ENCODE measurements around the gene VRTN. TPM values are rescaled to one million over a fixed set of nuclear protein-coding genes. Genes with fewer than 3 reads are reported as not detected.

VRTN gene
- total RNA-seq, 2 experiments from 2014 or later: not detected

DNA sequence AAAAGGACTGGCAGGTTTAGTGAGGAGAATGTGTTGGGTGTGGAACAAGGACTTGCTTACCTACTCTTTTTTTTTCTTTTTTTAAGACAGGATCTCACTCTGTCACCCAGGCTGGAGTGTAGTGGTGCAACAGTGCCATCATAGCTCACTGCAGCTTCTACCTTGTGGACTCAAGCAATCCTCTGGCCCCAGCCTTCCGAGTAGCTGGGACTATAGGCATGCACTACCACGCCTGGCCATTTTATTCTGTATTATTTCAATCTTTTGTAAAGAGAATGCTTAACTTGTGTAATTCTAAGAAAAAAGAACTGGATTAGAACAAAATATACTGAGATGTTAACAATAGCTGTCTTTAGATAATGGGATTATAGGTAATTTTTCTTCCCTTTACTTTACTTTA, 1.9 kb upstream of the VRTN start:
- Mint-ChIP-seq H3K27me3 (peaks cover 14% of the 10 kb centered on the region), H3K36me3 (ENCODE audit: low read depth) (no peaks in the 10 kb centered on the region), H3K9me3 (no peaks in the 10 kb centered on the region), H3K4me3 (no peak overlapping the region), H3K4me1 (ENCODE audit: low read depth) (no peaks in the 10 kb centered on the region), H3K27ac (no peak overlapping the region)
- Histone ChIP-seq H3K4me1 (ENCODE audit: insufficient read depth, low read length) (no peaks in the 10 kb centered on the region), H3K27ac (ENCODE audit: low read depth in 1 of 2, low read length in 2 of 2) (no peak overlapping the region), H3K36me3 (ENCODE audit: insufficient read depth, low read length) (no peaks in the 10 kb centered on the region), H3K9me3 (ENCODE audit: control insufficient read depth in 1 of 2, insufficient read depth in 1 of 2, low read length in 2 of 2) (no peaks in the 10 kb centered on the region), H3K4me3 (ENCODE audit: low read length) (no peak overlapping the region), H3K27me3 (ENCODE audit: control insufficient read depth in 1 of 2, insufficient read depth in 2 of 2, low read length in 2 of 2) (peaks cover 0 to 4% of the 10 kb centered on the region in 2 experiments)
- DNase-seq: no peak
- ATAC-seq (ENCODE audit: poor library complexity): no peak
- TF ChIP-seq, protein P1, sequence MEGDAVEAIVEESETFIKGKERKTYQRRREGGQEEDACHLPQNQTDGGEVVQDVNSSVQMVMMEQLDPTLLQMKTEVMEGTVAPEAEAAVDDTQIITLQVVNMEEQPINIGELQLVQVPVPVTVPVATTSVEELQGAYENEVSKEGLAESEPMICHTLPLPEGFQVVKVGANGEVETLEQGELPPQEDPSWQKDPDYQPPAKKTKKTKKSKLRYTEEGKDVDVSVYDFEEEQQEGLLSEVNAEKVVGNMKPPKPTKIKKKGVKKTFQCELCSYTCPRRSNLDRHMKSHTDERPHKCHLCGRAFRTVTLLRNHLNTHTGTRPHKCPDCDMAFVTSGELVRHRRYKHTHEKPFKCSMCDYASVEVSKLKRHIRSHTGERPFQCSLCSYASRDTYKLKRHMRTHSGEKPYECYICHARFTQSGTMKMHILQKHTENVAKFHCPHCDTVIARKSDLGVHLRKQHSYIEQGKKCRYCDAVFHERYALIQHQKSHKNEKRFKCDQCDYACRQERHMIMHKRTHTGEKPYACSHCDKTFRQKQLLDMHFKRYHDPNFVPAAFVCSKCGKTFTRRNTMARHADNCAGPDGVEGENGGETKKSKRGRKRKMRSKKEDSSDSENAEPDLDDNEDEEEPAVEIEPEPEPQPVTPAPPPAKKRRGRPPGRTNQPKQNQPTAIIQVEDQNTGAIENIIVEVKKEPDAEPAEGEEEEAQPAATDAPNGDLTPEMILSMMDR (IDR thresholded peaks at IDR 0.05): no peak
- ChIA-PET POLR2A (no interaction called here), CTCF (no interaction called here)
- intact Hi-C loops (cut with DNase I, micrococcal nuclease): no loop called here

DNA sequence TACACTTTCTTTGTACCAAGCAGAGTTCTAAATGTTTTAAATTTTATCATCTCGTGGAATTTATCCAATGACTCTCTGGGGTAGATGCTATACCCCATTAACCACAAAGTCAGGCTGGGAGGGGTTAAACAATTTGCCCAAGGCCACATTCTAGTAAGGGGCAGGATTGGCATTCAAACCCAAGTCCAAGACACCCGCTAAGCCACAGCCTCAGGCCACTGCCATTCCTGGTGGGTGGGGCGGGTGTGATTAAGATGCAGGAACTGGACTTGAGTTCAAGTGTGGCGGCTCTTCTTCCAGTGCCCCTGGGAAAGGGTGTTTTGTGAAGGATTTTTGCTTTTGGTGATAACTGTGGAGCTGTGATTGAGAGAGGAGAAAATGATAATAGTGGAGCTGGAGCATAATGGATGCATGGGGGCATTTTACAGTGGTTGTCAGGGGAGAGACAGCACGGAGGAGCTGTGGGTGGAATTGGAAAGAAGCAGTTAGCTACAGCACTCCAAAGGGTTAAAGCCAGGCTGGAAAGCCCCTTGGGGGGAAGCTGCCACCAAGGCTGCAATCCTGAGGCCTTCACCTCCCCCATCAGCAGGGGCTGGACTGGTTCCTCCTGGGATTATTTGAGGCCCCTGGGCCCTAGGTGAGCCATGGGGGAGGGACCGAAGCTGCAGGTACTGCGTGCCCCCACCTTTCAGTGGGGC, 1.0 kb upstream of the VRTN start:
- no peaks in the 10 kb centered on the region for H3K36me3 ChIP-seq (ENCODE audit: insufficient read depth, low read length)
- ChIA-PET POLR2A (no interaction called here), CTCF (no interaction called here)
- no peak overlapping the region for H3K27ac ChIP-seq (ENCODE audit: low read depth in 1 of 2, low read length in 2 of 2)
- DNase-seq (no peak), ATAC-seq (ENCODE audit: poor library complexity) (no peak)
- Mint-ChIP-seq H3K4me3 (no peak overlapping the region), H3K27ac (no peak overlapping the region), H3K27me3 (peaks cover 10% of the 10 kb centered on the region), H3K36me3 (ENCODE audit: low read depth) (no peaks in the 10 kb centered on the region), H3K4me1 (ENCODE audit: low read depth) (no peaks in the 10 kb centered on the region), H3K9me3 (no peaks in the 10 kb centered on the region)
- H3K4me1 ChIP-seq (ENCODE audit: insufficient read depth, low read length): no peaks in the 10 kb centered on the region
- H3K27me3 ChIP-seq (ENCODE audit: control insufficient read depth in 1 of 2, insufficient read depth in 2 of 2, low read length in 2 of 2): peaks cover 0 to 4% of the 10 kb centered on the region in 2 experiments
- no peak overlapping the region for H3K4me3 ChIP-seq (ENCODE audit: low read length)
- H3K9me3 ChIP-seq (ENCODE audit: control insufficient read depth in 1 of 2, insufficient read depth in 1 of 2, low read length in 2 of 2): no peaks in the 10 kb centered on the region
- TF ChIP-seq, protein P1 (IDR thresholded peaks at IDR 0.05): no peak
- intact Hi-C loops (cut with DNase I, micrococcal nuclease): no loop called here

DNA sequence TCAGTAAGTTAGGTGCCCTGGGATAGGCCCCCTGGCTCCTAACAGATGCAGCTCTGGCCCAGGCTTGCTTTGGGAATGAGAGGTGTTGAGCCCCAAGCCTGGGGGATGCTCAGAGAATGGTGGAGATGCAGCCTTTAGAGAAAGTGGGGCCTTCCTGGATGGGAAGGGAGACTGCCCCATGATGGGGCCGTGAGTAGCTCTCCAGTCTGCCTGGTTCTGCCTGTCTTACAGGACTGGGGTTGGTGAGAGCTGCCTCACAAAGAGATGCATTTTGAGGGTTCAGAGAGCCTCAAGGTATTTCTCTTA, 523 bp upstream of the VRTN start:
- H3K4me3 ChIP-seq (ENCODE audit: low read length): no peak overlapping the region
- TF ChIP-seq, protein P1 (IDR thresholded peaks at IDR 0.05): no peak
- H3K36me3 Mint-ChIP-seq (ENCODE audit: low read depth): no peaks in the 10 kb centered on the region
- peaks cover 15% of the 10 kb centered on the region for H3K27me3 Mint-ChIP-seq
- intact Hi-C loops (cut with DNase I, micrococcal nuclease): no loop called here
- no peaks in the 10 kb centered on the region for H3K4me1 ChIP-seq (ENCODE audit: insufficient read depth, low read length)
- H3K36me3 ChIP-seq (ENCODE audit: insufficient read depth, low read length): no peaks in the 10 kb centered on the region
- no peak for ATAC-seq (ENCODE audit: poor library complexity)
- ChIA-PET CTCF (no interaction called here), POLR2A (no interaction called here)
- H3K9me3 ChIP-seq (ENCODE audit: control insufficient read depth in 1 of 2, insufficient read depth in 1 of 2, low read length in 2 of 2): no peaks in the 10 kb centered on the region
- DNase-seq: no peak
- H3K9me3 Mint-ChIP-seq: no peaks in the 10 kb centered on the region
- H3K27ac Mint-ChIP-seq: no peak overlapping the region
- no peak overlapping the region for H3K4me3 Mint-ChIP-seq
- peaks cover 0 to 4% of the 10 kb centered on the region in 2 experiments for H3K27me3 ChIP-seq (ENCODE audit: control insufficient read depth in 1 of 2, insufficient read depth in 2 of 2, low read length in 2 of 2)
- H3K27ac ChIP-seq (ENCODE audit: low read depth in 1 of 2, low read length in 2 of 2): no peak overlapping the region
- H3K4me1 Mint-ChIP-seq (ENCODE audit: low read depth): no peaks in the 10 kb centered on the region

Data from CD4-positive, alpha-beta T cell (primary cell).